Epithelial cell of esophagus (primary cell): Measurements from ENCODE around the gene TRIM6.
A peak's percentile ranks its signal among the peaks of the same experiment; 100 is the strongest.

Experiments used
- DNase-seq: peaks from one replicate; pipeline ENCODE4 v3.0.0; 2010; ENCODE audit warnings: low read depth
- H3K4me3 ChIP-seq: 2 replicates; pipeline ENCODE4 v1.5.1; 2011; ENCODE audit warnings: mild to moderate bottlenecking, low read length, control low read depth
- TF ChIP-seq, protein P1 (sequence below): IDR thresholded peaks from 2 replicates; pipeline ENCODE4 v1.5.1; 2011; ENCODE audit warnings: low read depth, mild to moderate bottlenecking, low read length, control low read depth, inconsistent platforms; ENCODE audit not compliant: insufficient read depth; ENCODE audit errors: missing control alignments

The TRIM6 gene, protein sequence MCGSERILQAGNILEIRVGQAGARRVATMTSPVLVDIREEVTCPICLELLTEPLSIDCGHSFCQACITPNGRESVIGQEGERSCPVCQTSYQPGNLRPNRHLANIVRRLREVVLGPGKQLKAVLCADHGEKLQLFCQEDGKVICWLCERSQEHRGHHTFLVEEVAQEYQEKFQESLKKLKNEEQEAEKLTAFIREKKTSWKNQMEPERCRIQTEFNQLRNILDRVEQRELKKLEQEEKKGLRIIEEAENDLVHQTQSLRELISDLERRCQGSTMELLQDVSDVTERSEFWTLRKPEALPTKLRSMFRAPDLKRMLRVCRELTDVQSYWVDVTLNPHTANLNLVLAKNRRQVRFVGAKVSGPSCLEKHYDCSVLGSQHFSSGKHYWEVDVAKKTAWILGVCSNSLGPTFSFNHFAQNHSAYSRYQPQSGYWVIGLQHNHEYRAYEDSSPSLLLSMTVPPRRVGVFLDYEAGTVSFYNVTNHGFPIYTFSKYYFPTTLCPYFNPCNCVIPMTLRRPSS

DNA sequence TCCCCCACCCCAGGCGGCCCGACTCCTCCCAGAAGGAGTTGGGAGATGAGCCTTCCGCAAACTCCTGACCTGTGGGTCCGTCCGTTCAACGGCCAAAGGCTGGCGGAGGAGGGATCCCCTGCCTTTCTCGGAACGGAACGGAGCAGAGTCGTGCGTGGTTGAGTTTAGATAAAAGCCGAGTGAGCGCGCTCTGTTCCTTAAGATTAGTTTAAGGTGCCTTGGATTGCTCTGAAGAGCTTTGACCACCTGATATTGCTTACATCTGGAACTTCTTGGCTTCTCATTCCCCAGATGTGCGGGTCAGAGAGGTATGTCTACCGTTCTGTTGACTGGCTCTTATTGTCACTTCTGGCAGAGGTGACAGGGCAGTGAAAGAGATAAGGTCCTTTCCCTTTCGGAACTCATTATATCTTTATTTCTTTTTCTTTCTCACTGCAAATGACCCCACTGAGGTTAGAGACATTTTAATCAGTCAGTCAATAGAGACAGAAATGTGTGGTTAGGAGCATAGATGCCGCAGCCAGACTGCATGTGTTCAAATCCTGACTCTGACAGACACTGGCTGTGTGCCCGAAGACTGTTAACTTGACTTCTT is at the start of gene TRIM6:
Gene TRIM6, plus strand, starts transcription at position 31 of the 595 bp plus-strand sequence. Its CDS starts 261 bp downstream, at position 292.
- TF ChIP-seq, protein P1, sequence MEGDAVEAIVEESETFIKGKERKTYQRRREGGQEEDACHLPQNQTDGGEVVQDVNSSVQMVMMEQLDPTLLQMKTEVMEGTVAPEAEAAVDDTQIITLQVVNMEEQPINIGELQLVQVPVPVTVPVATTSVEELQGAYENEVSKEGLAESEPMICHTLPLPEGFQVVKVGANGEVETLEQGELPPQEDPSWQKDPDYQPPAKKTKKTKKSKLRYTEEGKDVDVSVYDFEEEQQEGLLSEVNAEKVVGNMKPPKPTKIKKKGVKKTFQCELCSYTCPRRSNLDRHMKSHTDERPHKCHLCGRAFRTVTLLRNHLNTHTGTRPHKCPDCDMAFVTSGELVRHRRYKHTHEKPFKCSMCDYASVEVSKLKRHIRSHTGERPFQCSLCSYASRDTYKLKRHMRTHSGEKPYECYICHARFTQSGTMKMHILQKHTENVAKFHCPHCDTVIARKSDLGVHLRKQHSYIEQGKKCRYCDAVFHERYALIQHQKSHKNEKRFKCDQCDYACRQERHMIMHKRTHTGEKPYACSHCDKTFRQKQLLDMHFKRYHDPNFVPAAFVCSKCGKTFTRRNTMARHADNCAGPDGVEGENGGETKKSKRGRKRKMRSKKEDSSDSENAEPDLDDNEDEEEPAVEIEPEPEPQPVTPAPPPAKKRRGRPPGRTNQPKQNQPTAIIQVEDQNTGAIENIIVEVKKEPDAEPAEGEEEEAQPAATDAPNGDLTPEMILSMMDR: no peak
- peak within 1 kb of the TSS; percentile 27 for H3K4me3 ChIP-seq
- peak; percentile 23 for DNase-seq

DNA sequence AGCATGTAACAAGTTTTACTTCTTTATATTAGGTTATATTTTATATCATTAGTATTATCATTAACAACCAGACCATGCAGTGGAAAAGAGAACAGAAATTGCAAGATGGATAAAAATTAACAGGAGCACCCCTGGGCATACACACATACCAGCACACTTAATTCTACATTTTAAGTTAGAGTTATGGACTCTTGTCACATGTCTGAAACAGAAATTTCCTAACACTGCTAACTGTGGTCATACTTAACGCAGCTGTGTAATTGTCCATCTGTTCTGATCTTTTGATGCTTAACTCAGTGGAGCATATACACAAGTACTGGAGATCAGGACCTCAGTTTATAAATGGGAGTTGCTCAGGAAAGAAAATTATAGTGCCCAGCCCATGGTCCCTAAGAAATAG is 48.5 kb upstream of the TRIM6 start:
- H3K4me3 ChIP-seq: no peak overlapping the region
- DNase-seq: no peak
- TF ChIP-seq, protein P1: no peak

DNA sequence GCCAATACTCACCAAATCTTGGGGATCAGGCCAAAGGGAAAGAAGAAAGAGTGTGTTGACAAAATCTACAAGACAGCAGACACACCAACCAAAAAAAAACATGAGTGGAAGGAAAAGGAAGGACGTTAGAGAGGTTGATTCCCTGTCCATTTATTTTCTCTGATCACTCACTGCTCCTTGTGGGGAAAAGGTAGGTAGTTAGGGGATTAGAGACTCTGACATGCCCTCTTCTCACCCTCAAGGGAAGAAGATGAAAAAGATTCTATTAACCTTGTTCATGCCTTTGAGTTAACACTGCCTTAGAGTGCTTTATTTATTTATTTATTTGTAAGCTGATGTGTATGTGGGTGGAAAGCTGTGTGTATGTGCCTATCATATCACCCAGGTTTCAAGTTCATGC is 48.0 kb upstream of the TRIM6 start, which contains the start of gene OR52H1:
Gene OR52H1, minus strand, starts transcription at position 101 of the 400 bp plus-strand sequence. CDS start 3,035 bp downstream, outside the sequence.
- H3K4me3 ChIP-seq: no peak within 1 kb of the TSS
- DNase-seq: no peak
- TF ChIP-seq, protein P1: no peak

DNA sequence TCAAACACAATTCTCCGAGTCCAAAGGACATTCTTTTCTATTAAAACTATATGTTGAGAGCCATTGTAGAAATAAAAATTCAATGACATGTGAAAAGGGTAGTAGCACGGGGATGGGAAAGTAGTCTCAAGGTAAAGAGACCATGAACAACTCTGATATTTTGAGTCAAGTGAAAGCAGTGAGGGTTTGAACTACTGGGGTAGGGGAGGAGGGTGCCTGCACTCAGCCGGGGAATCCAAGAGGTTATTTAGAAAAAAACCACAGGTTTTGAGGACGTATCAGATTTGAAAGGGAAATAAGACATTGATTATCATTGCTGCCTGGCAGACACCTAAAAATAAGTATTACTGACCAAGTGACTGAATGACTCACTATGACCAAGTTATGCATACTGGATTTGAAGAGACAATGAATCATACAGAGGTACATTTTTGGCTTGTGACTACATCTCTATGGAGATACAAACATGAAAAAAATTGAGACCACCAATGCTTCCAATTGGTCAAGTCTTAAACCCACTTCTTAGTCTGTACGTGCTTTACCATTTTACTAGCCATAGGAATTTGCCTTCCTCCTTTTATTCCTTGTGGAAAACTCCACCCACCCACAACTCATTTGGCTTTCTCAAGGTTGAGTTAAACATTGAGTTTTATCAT is 45.9 kb upstream of the TRIM6 start:
- H3K4me3 ChIP-seq: no peak overlapping the region
- DNase-seq: peak; percentile 78
- TF ChIP-seq, protein P1: no peak

DNA sequence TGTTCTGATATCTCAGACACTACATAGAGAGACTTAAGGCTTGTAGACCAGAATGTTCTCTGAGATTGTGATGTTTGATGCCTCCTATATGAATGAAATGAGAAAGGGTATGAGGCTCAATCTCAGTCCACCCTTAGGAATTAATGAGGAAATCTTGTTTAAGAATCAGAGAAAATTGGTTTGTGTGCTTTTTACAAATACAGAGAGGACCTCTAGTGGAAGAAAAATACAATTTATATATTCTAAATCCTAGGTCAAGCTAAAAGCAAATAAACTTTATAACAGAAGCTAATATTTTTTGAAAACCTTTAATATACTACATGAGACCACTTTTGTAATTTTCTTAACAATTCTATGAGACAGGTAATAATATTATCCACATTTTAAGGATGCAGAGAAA is 43.1 kb upstream of the TRIM6 start:
- TF ChIP-seq, protein P1: no peak
- no peak overlapping the region for H3K4me3 ChIP-seq
- no peak for DNase-seq

DNA sequence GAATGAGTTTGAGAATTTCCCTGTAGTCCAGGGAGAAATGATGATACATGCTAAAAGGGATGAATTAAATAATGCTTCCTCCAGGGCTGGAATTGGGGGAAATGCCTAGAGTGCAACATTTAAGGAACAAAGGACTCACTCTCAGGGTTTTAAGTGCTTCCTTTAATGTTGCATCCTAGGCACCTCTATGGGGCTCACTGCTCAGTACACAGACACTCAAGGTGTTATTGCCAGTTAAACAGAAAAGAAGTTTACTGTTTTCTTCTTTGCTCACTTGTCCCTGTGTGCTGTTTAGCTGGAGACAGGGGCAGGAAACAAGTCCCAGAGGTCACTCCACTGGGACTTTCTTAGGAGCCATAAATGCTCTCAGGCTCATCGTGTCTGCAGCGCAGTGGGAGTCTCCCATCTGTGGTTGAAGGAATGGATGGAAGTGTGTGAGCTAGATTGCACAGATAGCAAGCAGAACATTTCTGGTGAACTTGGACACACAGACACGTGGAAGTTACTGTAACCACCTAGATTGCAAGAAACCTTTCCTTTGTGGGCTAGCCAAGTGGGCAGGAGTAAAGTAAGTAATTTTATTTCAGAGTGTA is 39.7 kb upstream of the TRIM6 start:
- H3K4me3 ChIP-seq: no peak overlapping the region
- no peak for DNase-seq
- TF ChIP-seq, protein P1: no peak
